GOT3 (cell line): Measurements from ENCODE around the gene LMNTD2.

Source experiments
- DNase-seq: peaks from one replicate; lab custom pipeline; 2025; ENCODE audit warnings: mixed read lengths; lab: John Stamatoyannopoulos, UW

LMNTD2 gene

DNA sequence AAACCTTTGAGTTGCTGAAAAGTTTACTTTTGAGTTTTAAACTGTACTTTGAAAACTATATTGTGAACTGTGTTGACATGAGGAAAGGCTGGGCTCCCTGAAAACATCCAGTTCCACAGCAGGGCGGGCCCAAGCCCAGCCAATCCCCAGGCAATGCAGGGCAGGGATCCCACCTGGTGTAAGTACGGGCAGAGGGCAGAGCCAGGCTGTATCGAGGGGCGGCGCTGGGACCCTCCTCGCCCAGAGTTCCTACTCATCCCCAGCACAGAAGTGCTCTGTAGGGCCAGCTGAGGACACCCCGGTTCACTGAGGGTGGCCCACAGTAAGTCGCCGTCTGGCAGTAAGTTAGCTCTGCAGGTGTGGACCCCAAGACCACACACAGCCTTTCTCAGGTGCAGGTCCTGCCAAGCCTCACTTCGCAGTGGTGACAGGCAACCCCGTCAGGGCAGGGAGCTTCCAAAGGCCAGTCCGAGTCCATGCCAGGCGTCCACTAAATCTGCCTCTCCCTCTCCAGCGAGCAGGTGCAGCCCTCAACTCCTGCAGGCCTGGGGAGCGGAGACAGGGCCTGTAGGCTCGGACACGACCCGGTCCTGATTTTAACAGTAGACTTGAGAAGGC lies 6.6 kb upstream of the LMNTD2 start:
- DNase-seq, result no peak

- DNase-seq, result no peak
These were observed 5.5 kb upstream of the LMNTD2 start for GRCh38 chr11:565921-566509.

DNA sequence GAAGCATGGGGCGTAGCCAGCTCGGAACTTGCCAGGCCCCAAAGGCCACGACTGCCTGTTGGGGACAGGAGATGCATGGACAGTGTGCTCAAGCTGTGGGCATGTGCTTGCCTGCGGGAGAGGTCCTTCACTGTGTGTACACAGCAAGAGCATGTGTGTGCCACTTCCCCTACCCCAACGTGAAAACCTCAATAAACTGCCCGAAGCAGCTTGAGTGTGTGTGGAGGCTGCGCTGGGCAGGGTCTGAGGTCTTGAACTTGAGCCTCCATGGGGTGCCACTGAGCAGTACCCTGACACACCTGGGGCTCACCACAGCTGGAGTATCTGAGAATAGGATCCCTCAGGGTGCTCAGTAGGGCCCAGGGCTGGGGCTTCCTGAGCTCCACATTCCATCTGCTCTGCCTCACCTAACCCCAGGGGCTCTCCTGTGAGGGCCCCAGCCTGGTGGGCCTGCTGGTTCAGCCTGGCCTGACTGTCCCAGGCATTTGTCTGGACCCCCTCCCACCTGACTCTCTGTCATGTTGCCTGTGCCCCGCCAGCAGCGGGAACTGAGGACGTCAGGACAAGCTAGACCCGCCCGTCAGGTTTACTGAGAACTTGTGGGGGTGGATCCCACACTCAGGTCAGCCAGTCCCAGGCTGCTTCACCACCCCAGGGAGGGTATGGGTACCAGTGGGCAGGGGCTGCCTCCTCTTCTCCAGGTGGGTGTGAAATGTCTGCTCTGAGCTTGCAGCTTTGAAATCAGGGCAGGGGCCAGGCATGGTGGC lies 3.5 kb upstream of the LMNTD2 start:
- DNase-seq, result no peak

DNA sequence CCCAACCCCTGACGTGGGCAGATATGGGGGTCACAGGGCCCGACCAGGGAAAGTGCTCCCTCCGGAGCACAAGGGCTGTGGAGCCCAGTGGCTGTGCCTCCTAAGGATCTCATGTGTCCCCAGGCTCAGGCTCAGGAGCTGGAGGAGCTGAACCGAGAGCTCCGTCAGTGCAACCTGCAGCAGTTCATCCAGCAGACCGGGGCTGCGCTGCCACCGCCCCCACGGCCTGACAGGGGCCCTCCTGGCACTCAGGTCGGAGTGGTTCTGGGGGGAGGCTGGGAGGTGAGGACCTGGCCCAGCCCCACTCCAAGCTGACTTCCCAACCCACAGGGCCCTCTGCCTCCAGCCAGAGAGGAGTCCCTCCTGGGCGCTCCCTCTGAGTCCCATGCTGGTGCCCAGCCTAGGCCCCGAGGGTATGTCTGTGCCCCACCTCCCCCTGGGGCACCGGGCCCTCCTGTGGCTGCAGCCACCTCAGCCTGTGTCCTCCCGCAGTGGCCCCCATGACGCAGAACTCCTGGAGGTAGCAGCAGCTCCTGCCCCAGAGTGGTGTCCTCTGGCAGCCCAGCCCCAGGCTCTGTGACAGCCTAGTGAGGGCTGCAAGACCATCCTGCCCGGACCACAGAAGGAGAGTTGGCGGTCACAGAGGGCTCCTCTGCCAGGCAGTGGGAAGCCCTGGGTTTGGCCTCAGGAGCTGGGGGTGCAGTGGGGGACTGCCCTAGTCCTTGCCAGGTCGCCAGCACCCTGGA lies 2.7 kb upstream of the LMNTD2 start:
- no peak for DNase-seq

- no peak for DNase-seq
These were observed 1.6 kb upstream of the LMNTD2 start for GRCh38 chr11:562046-562645.

DNA sequence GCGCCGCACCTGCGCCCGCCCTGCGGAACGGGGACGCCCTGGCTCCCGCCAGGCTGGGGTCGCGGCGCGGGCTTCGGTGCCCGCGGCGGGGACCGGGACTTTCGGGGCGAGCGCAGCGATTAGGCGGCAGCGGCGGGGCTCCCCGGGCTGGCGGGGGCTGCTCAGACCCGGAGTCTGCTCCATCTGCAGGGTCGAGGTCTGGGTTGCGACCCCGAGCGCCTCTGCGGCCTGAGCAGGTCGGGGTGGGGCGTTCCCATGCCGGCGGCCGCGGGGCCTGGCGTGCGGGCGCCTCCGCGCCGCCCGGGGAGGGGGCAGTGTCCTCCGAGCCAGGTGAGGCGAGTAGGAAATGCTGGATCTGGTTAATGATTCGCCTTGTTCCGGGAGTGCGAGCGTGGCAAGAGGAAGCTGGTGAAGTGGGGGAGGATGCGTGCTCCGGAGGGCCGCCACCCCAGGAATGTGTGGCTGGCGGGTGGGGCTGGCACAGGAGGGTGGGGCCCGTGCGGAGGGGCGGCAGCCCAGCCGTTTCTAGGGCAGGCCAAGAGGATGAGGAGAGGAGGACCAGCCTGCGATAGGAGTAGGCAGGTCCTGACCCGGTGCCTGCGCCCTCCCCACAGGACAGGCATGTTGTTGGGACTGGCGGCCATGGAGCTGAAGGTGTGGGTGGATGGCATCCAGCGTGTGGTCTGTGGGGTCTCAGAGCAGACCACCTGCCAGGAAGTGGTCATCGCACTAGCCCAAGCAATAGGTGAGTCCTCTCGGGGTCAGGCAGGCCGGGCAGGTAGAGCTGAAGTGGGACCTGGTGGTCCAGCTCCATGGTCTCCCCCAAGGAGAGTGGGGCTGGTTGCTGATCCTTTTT lies 838 bp upstream of the LMNTD2 start:
- no peak for DNase-seq

- no peak for DNase-seq
These were observed 730 bp downstream of the LMNTD2 start for GRCh38 chr11:559712-560304.

- DNase-seq, result no peak
These were observed 1.4 kb downstream of the LMNTD2 start for GRCh38 chr11:559020-559620.

- DNase-seq, result no peak
These were observed 2.0 kb downstream of the LMNTD2 start for GRCh38 chr11:558503-558902.

- DNase-seq, result no peak
These were observed 3.0 kb downstream of the LMNTD2 start for GRCh38 chr11:557328-558132.

GRCh38 chr11:556662-557256 lies 3.8 kb downstream of the LMNTD2 start:
- DNase-seq, result no peak

- no peak for DNase-seq
These were observed 4.5 kb downstream of the LMNTD2 start for GRCh38 chr11:555780-556661.

GRCh38 chr11:555227-555779 lies 5.2 kb downstream of the LMNTD2 start:
- DNase-seq, result no peak

- DNase-seq, result no peak
These were observed 5.9 kb downstream of the LMNTD2 start for GRCh38 chr11:554428-555226.

- DNase-seq, result no peak
These were observed 6.6 kb downstream of the LMNTD2 start for GRCh38 chr11:553988-554340.

- no peak for DNase-seq
These were observed 7.2 kb downstream of the LMNTD2 start for GRCh38 chr11:553083-553987.
